ENCODE data around the gene LRRC74A.

The LRRC74A gene

DNA sequence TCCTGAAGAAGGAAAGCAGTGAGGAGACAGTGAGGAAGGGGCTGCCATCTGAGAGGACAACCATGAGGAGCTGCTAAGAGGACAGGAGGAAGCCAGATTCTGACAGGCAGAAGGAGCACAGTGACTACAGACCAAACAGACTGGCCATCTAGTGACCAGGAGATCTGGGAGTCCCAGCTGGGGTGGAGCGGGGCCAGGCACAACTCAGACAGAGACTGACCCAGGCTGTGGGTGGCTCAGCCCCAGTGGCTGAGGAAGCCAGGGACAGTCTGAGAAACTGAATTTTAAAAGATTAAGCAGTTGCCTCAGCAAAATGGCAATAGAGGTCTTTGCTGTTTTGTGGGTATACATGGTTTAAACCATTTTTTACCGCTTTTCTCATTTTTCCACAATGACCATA lies 28.9 kb downstream of the LRRC74A start:
- no peak for DNase-seq

DNA sequence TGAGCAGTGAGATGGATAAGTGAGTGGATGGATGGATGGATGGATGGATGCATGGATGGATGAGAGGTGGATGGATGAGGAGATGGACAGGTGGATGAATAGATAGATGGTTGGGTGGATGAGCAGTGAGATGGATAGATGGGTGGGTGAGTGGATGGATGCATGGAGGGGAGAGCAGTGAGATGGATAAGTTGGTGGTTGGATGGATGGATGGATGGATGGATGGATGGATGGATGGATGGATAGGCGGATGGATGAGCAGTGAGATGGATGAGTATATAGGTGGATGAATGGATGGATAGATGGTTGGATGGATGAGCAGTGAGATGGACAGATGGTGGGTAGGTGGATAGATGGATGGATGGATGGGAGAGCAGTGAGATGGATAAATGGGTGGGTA lies 30.6 kb downstream of the LRRC74A start:
- DNase-seq: no peak

DNA sequence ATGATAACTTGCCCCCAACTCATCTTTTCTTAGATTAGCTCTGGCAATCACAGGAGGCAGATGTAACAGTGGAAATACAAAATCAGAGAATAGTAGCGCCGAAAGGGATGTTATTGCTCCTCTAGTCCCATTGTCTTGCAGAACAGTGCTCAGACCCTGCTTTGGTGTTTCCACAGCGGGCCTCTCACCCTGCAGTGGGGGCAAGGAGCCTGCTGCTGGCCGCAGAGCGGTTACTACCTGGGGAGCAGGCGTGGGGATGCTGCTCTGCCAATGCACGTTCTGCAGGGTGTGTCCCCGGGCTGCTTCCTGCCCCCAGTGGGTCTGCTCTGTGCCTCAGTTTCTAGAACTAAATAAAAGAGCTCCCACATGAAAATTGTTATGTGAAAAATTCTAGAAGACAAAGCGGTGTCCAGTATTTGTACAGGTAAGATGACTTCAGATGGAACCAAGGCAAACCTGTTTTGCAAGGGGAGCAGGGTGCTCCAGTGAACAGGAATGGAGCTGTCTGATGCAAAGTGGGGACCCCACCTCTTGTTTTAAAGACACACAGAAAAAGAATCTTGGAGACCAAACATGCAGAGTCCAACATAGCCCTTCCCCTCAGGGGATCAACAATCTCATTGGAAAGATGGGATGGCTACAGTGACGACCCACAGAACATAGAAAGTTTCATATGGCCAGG lies 35.5 kb downstream of the LRRC74A start:
- DNase-seq: no peak

DNA sequence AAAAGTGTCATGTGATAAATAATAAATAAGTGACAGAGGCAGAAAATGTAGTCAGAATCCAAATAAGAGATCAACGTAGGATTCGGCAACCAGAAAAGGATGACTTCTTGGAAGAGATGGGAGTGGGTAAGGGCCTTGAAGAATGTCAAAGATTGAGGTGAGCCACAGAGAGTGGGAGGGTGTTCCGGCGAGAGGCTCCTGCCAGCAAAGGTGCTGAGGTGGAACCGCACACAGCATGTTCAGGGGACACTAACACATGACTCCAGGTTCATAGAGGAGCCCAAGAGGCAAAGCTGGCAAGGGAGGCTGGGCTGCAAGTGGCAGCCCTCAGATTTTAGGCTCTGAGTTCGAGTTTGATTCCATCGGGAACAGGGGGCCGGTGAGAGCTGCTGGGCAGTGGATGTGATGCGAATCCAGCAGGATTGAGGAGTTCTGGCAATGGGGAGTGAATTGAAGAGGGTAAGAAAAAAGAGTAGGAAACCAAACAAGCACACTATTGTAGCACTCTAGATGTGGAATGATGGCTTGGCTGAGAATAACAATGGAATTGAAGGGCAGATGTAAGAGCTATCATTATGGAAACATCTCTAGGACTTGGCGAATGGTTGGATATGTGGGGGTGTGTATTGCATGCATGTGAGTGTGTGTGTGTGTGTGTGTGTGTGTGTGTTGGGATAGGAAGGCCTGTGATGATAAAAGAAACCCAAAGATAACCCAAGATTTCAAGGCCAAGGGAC lies 36.5 kb downstream of the LRRC74A start:
- DNase-seq: no peak

DNA sequence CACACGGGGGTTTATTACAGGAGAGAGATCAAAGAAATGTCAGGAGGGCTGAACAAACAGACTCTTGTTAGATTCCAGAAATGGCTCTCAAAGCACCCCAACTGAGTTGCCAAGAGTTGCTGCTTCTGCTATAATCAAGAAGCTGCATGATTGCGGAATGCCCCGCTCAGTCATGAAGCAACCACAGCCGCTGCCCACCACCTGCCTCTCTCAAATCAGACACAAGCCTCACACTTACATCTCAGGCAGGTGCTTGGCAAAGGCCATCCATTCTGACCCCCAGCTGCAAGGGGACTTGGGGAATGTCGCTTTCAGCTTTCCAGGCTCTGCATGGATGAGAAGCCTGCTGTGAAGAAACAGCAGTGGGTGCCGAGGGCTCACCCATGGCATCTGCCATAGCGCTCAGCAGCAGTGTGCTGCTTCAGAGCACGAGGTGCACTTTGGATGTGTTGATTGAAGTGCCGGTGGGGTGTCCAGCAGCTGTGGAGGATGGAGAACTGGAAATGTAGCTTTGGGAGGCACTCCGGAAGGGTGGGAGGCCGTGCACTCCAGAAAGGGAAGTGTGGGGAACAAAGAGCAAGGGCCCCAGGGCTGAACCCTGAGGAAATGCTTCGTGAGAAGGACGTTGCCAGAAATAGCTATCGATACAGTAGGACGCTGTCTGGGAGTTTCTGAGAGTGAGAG lies 37.7 kb downstream of the LRRC74A start:
- DNase-seq: peak; percentile 4

DNA sequence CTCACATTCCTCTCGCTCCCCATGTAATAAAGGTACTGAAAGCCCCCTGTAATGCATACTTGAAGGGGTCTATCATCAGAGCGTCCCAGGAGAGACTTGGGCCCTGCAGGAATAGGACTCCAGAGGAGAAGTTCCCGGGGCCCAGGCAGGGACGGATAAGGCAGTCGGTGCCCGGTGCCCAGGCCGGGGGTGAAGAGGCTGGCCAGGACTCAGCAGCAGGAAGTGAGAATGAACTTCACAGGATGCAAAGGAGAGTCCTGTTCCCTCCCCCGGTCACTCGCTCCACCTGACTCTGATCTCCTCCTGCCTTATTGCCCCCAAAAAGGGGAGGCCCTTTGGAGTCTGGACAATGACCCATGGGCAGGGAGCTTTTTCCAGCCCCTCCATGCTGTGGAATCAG lies 40.2 kb downstream of the LRRC74A start:
- DNase-seq: no peak

DNA sequence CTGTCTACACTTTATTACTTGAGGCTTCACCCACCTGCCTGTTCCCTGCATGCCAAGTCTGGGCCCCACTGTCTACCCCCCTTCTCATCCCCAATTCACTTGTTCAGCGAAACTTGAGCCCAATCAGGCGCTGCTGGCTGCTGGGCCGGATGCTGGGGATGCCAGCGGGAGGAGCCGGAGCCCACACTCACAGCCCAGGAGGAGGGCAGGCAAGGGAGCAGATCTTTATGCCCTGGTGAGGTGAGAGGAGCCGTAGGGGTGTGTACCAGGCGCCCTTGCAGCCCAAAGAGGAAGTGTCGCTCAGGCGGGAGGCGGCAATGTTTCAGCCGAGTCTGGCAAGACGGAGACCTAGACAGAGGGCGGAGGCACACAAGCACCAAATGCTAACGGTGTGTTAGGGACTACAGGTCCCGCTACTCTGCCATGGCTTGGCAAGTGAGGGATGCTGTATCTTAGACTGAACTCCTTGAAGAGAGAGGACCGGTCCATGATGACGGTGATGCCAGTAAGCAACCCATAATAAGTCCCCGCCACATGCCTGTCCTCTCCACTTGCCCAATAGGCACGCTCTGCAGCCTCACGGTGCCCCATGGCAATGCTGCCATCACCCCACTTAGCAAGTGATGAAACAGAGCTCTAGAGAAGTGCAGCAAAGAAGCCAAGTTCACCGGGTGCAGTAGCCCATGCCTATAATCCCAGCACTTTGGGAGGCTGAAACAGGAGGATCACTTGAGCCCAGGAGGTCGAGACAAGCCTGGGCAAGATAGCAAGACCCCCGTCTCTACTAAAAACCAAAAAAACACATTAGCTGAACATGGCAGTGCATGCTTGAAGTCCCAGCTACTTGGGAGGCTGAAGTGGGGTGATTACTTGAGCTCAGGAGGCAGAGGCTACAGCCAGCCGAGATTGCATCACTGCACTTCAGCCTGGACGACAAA lies 41.6 kb downstream of the LRRC74A start:
- peak; percentile 8 for DNase-seq

DNA sequence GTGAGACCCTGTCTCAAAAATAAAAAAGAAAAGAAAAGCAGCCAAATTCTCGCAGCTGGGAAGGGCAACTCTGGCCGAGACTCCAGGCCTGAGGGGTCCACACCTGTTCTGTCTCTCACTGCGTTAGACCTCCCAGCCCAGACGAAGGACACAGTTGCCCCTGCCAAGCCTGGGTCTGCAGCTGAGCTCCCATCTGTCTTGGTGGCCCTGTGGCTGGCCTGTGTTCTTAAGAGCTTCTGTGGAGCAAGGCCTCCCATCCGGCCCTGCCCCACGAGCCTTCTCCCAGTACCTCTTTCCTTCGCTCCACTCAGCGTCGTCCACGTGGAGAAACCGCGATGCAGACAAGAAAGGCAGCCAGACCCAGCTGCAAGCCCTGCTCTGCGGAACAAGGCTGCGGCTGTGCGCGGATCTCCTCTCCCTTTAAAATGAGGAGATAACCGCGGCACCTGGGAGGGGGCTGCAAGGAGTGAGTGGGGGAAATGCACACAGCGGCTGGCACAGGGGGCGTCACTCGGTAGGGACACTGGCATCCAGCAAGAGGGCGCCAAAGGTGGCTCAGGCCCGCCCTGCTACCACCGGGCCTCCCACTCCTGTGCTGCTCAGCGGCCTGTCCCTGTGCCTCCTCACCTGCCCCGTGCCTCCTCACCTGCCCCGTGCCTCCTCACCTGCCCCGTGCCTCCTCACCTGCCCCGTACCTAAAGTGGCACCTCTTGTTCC lies 42.4 kb downstream of the LRRC74A start:
- no peak for DNase-seq

DNA sequence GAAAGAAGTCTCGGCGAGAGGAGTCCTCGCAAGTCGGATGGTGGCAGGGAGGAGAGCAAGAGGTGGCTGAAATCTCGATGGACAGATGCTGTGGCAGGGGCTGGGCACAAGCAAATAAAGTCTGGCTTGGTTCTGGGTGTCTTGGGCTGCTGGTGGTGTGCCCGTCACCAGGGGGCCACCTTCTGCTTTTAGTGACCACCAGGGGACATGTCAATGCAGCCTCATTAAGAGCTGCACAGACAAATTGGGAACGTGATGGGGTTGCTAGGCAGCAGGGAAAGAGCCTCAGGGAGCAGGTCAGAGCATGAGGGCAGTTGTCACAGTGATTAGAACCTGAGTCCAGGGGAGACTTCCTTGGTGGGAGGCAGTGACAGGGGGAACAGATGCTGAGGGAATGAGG lies 44.0 kb downstream of the LRRC74A start:
- peak; percentile 11 for DNase-seq

DNA sequence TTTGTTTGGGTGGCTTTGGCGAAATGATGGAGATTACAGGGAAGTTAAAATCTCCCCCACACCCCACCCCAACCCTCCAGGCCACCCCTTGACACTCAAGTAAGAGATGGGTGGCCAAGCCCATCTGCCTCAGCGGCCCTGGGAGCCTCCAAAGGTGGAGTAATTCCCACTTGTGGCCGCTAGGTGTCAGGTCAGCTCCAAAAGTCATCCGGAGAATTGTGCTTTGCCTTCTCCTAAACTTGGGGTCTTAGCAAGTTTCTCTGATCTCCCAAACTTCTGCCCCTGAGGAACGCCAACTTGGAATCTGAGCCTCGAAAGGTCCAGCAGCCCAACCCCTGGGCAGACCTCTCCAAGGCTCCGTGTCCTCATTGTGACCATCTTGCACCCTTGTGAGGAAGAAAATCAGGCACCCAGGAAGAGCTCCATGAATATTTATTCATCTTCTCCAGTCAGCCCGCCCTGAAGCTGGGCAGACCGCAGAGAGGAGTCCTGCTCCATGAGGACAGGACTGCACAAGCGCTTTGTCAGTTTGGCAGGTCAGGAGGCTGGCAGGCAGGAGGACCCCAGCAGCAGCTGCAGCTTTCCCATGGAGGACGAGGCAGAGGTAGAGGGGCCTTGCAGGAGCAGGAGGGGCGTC lies 46.7 kb downstream of the LRRC74A start:
- DNase-seq: peak; percentile 30

DNA sequence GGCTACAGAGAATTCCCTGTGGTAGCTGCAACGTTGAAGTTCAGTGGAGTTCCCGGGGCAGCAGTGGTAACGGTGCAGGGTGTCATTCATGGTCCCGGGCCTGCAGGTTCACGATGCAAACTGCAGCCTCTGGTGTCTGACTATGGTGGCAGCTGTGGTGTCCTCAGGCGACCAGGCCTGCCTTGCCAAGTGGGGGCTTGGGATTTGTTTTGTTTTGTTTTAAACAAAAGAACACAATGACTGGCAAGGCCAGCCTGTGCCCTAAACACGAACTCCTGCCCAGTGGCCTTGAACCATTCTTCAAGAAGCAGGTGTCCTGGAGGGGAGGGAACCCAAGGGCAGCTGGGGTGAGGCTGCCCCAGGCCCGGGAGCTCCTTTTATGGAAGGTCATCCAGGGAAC lies 48.5 kb downstream of the LRRC74A start:
- DNase-seq: no peak

DNA sequence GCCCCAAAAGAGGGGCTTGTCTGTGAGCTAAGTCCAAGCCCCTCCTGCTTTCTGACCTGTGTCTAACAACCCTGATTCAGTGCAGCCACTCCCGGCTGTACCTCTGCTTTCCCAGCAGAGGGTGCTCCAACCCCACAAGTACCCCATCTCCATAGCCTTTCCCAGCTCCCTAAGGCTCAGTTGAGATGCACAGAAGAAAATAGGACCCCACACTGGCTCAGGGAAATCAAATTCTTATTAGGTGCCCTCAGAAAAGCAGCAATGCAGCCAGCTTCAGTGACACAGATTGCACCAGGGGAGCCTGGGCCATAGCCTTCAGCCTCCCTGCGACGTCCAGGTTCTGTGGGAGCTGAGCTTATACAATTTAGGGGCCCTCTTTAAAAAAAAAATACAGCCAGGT lies 49.9 kb downstream of the LRRC74A start:
- peak; percentile 55 for DNase-seq

DNA sequence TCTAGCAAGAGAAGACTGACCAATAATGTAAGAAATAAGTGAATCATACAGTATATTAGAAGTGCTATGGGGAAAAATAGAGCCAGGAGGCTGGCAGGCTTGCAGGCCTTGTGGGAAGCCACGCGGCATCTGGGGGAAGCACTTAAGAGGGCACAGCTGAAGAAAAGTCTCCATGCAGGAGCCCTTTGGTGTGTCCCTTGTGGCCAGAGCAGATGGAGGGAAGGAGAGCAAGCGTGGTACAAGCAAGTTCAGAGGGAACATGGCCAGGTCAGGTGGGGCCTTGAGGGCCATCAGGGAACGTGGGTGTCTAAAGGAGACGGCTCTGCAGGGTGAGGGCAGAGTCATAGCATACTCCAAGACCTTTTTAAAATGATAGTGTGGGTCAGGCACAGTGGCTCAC lies 51.7 kb downstream of the LRRC74A start:
- no peak for DNase-seq

DNA sequence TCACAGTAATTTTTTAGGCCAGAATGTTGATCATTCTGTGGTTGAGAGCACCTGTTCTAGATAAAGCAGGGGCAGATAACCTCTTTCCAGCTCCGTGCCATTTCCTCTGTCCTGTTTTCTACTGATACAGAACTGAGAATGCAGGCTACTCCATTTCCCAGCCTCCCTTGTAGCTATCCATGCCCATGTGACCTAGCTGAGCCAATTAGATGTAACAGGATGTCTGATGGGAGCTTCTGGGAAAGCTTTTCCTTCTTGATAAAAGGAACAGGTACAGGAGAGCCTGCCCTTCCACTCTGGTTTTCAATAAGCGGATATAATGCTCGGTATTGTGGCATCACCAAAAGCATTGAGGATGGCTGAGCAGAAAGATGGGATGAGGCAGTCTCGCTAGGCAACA lies 54.2 kb downstream of the LRRC74A start:
- DNase-seq: no peak

DNA sequence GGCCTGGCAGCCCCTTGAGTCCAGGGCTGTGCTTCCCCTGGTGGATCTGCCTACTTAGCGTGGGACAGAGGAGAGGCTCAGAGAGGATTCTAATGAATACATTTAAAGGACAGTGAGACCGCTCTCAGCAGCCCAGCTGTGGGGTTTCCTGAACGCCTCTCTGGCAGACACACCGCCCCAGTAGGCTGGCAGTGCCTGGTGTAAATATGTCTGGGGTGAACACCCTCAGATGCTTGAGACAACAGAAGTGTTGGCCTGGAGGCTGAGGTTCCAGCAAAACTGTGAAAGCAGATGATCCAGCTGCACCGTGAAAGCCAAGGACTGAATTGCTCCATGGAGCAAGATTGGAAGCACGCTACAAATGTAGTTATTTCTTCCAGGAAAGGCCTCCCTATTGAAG lies 55.1 kb downstream of the LRRC74A start:
- no peak for DNase-seq

DNA sequence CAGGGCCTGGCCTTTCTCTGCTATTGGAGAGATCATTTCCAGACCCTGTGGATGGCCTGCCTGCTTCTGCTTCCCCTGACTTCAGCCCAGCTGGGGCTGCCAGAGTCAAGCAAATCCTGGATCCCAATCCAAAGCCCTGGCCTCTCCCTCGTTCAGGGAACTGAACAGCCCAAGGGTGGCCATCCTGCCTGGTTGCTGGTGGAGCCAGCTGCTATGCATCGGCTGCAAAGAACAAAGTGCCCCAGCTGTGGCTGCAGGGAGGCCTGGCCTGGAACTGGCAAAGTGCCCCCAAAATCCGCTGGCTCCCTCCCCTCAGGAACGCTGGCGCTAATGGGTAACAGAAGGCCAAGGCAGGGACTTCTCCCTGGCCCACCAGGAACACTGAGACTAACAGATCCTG lies 56.4 kb downstream of the LRRC74A start:
- DNase-seq: no peak

DNA sequence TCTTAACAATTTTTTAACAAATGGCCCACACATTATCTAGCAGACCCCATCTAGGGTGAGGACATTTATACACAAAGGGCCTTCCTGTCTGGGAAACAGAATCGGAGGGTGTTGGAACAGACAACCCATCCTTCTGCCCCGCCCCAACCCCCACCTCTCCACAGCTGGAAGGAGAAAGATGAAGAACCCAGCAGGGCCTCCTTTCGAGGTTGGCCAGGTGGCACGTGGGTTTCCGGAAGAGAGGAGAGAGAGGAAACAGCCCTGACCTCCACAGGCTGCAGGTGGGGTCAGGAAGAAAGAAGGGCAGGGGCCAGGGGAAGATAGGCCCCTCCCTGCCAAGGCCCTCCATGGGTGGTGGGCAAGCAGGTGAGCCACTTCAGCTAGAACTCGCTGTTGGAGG lies 57.2 kb downstream of the LRRC74A start:
- no peak for DNase-seq

DNA sequence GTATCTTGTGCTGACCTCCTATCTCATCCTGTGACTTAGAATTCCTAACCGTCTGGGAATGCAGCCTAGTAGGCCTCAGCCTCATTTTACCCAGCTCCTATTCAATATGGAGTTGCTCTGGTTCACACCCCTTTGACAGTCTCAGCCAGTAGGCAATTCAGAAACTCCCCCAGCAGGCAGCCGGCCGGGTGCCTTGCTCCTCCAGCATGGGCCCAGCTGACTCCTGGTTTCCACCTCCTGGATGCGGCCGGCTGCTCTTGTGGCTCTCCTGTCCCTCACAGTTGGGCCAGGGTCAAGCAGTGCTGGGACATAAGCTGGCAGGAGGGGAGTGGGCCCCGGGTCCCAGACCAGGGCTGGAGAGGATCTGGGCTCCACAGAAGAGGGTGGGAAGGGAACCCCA lies 58.2 kb downstream of the LRRC74A start:
- no peak for DNase-seq

DNA sequence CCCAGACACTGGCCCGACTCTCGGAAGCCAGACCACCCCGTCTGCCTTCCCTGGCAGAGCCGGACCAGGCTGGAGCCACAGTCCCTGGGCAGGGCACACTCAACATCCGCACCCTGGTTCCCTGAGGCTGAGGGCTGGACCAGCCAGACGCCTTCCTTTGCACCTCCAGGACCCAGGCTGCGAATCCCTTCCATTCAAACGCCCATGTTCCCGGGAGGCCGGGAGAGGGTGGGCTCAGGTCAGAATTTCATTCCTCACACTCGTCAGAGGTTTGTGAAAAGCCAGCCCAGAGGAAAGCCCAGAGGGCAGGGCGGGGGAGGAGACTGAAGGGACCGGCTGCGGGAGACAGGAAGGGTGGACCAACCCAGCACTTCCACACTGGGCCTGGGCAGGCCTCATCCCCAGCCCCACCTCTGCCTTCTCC lies 58.7 kb downstream of the LRRC74A start:
- DNase-seq: no peak

DNA sequence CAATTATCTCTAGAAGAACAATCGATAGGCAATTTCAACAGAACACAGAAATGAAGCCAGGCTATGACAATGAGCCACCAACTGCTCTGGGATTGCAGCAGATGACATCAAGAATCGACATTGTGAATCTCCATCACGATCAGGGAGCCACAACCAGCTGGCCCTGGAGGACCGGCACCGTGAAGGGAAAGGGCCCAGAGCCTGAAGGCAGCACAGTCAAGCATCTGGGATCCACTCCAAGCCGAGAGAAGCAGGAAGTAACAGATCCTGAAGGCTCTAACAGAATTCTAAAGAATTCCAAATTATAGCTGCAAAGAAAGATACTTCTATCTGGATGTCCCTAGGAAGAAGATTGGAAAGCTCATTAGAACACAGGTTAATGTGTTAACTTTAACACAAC lies 61.0 kb downstream of the LRRC74A start:
- no peak for DNase-seq

DNA sequence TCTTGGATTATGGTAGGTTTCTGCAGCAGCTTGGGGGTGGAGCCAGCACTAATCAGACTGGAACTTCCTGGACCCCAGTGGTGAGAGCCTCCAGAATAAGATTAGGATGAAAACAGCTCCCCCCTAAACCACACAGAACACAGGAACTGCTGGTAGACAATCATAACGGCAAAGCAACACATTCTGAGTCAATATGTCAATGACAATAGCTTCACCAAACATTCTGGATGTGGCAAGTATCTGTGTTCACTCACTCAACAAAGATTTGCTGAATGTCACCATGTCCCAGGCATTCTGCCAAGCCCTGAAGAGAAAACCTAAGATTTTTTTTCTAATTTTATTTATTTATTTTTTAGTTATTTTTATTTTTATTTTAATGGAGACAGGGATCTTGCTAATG lies 65.2 kb downstream of the LRRC74A start:
- DNase-seq: no peak

DNA sequence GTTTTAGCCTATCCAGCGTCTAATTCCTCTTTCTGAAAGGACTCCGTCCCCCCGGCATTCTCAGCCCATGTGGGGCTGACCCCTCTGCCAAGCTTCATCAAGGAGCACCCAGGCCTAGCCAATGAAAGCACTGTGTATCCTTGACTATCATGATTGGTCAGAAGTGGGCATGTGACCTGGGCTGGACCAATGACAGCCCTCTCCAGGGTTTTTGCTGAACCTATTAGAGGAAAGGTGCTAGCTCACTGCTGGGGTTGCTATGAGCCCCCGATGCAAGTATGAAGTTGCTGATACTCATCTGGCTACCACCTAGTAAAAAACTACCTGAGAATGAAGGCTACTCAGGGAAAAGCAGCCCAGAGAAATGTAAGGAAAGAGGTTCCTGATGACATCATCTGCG lies 68.1 kb downstream of the LRRC74A start:
- no peak for DNase-seq
